ENCODE results near the gene PWWP2B. TPM values are rescaled to one million over a fixed set of nuclear protein-coding genes. Genes with fewer than 3 reads are reported as not detected.

The PWWP2B gene
- total and polyA plus RNA-seq, 2 of the 13 experiments (the other 11 are each of a cell fraction or from before 2014, with no cell fraction given): 2.3 to 4.7 TPM

DNA sequence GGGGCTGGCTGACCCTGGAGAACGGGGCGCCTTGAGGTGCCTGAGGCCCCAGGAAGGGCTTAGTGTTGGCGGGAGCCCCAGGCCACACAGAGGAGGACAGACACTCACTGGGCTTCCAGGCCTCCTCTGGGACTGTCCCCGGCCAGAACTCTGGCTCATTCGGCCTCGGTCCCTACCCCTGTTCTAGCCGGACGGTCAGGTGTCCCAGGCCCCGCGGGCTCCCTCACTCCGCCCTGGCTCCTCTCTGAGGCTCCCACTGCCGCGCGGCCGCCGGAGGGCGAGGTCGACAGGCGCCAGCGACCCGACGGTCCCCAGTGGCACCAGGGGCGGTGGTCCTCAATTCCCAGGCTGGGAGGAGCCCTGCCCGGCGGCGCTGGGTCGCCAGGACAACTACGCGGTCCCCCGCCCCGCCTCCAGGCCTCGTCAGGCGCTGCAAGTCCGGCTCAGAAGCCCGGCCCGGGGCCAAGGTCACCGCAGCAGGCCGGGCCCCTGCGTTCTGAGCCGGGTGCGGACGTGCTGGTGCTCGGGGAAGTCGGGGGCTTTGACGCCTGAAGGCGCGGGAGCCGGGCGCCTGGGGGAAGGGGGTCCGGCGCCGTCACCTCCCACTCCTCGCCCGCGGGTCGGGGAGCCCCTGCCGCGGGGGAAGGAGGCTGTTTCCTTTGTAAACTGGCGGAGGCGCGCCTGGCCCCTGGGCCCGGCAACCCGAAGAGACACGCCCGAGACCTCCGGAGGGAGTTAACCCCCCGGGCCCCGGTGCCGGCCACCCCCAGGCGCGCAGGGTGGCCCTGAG lies 1.1 kb upstream of the PWWP2B start (continued):
- TF ChIP-seq NFE2 (CRISPR knock-in tag; IDR thresholded peaks at IDR 0.05) (no peak), ZNF720 (CRISPR knock-in tag; IDR thresholded peaks at IDR 0.05) (no peak), TAF15 (IDR thresholded peaks at IDR 0.05; ENCODE audit: low read depth, low read length, poor library complexity, severe bottlenecking) (no peak), FOSL2 (CRISPR knock-in tag; IDR thresholded peaks at IDR 0.05) (0 out of 2 replicates have a peak, but pooled peaks have one; percentile 23), ZBTB3 (CRISPR knock-in tag; IDR thresholded peaks at IDR 0.05; ENCODE audit: borderline replicate concordance, low read depth) (no peak), NR2F6 (IDR thresholded peaks at IDR 0.05) (peak; percentile 19; the same call in 1 of the 2 replicates), NR2F6 (CRISPR knock-in tag; IDR thresholded peaks at IDR 0.05) (peak; percentile 81), STAT5B (CRISPR knock-in tag; IDR thresholded peaks at IDR 0.05) (no peak), ZNF543 (CRISPR knock-in tag; IDR thresholded peaks at IDR 0.05) (no peak)
- TF ChIP-seq, protein P1, sequence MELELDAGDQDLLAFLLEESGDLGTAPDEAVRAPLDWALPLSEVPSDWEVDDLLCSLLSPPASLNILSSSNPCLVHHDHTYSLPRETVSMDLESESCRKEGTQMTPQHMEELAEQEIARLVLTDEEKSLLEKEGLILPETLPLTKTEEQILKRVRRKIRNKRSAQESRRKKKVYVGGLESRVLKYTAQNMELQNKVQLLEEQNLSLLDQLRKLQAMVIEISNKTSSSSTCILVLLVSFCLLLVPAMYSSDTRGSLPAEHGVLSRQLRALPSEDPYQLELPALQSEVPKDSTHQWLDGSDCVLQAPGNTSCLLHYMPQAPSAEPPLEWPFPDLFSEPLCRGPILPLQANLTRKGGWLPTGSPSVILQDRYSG (CRISPR knock-in tag; IDR thresholded peaks at IDR 0.05): no peak
- TF ChIP-seq, protein P2, sequence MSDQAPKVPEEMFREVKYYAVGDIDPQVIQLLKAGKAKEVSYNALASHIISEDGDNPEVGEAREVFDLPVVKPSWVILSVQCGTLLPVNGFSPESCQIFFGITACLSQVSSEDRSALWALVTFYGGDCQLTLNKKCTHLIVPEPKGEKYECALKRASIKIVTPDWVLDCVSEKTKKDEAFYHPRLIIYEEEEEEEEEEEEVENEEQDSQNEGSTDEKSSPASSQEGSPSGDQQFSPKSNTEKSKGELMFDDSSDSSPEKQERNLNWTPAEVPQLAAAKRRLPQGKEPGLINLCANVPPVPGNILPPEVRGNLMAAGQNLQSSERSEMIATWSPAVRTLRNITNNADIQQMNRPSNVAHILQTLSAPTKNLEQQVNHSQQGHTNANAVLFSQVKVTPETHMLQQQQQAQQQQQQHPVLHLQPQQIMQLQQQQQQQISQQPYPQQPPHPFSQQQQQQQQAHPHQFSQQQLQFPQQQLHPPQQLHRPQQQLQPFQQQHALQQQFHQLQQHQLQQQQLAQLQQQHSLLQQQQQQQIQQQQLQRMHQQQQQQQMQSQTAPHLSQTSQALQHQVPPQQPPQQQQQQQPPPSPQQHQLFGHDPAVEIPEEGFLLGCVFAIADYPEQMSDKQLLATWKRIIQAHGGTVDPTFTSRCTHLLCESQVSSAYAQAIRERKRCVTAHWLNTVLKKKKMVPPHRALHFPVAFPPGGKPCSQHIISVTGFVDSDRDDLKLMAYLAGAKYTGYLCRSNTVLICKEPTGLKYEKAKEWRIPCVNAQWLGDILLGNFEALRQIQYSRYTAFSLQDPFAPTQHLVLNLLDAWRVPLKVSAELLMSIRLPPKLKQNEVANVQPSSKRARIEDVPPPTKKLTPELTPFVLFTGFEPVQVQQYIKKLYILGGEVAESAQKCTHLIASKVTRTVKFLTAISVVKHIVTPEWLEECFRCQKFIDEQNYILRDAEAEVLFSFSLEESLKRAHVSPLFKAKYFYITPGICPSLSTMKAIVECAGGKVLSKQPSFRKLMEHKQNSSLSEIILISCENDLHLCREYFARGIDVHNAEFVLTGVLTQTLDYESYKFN (CRISPR knock-in tag; conservative IDR thresholded peaks at IDR 0.05): peak; percentile 68
- TF ChIP-seq, protein P3, sequence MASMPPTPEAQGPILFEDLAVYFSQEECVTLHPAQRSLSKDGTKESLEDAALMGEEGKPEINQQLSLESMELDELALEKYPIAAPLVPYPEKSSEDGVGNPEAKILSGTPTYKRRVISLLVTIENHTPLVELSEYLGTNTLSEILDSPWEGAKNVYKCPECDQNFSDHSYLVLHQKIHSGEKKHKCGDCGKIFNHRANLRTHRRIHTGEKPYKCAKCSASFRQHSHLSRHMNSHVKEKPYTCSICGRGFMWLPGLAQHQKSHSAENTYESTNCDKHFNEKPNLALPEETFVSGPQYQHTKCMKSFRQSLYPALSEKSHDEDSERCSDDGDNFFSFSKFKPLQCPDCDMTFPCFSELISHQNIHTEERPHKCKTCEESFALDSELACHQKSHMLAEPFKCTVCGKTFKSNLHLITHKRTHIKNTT (CRISPR knock-in tag; IDR thresholded peaks at IDR 0.05): no peak
- TF ChIP-seq, protein P4, sequence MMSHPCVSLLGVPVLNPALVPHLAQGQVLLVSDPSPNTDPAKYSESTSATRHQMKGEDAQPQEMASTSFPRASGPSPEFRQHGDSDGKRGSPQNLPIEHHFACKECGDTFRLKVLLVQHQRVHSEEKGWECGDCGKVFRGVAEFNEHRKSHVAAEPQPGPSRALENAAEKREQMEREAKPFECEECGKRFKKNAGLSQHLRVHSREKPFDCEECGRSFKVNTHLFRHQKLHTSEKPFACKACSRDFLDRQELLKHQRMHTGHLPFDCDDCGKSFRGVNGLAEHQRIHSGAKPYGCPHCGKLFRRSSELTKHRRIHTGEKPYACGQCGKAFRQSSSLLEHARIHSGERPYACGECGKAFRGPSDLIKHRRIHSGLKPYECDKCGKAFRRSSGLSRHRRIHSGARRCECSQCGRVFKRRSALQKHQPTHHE (CRISPR knock-in tag; IDR thresholded peaks at IDR 0.05; ENCODE audit: borderline replicate concordance): peak; percentile 43; the same call in 1 of the 2 replicates
- TF ChIP-seq, protein P5, sequence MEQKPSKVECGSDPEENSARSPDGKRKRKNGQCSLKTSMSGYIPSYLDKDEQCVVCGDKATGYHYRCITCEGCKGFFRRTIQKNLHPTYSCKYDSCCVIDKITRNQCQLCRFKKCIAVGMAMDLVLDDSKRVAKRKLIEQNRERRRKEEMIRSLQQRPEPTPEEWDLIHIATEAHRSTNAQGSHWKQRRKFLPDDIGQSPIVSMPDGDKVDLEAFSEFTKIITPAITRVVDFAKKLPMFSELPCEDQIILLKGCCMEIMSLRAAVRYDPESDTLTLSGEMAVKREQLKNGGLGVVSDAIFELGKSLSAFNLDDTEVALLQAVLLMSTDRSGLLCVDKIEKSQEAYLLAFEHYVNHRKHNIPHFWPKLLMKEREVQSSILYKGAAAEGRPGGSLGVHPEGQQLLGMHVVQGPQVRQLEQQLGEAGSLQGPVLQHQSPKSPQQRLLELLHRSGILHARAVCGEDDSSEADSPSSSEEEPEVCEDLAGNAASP (CRISPR knock-in tag; IDR thresholded peaks at IDR 0.05; ENCODE audit: borderline replicate concordance): no peak; the same call in 1 of the 2 replicates
- TF ChIP-seq, protein P6, sequence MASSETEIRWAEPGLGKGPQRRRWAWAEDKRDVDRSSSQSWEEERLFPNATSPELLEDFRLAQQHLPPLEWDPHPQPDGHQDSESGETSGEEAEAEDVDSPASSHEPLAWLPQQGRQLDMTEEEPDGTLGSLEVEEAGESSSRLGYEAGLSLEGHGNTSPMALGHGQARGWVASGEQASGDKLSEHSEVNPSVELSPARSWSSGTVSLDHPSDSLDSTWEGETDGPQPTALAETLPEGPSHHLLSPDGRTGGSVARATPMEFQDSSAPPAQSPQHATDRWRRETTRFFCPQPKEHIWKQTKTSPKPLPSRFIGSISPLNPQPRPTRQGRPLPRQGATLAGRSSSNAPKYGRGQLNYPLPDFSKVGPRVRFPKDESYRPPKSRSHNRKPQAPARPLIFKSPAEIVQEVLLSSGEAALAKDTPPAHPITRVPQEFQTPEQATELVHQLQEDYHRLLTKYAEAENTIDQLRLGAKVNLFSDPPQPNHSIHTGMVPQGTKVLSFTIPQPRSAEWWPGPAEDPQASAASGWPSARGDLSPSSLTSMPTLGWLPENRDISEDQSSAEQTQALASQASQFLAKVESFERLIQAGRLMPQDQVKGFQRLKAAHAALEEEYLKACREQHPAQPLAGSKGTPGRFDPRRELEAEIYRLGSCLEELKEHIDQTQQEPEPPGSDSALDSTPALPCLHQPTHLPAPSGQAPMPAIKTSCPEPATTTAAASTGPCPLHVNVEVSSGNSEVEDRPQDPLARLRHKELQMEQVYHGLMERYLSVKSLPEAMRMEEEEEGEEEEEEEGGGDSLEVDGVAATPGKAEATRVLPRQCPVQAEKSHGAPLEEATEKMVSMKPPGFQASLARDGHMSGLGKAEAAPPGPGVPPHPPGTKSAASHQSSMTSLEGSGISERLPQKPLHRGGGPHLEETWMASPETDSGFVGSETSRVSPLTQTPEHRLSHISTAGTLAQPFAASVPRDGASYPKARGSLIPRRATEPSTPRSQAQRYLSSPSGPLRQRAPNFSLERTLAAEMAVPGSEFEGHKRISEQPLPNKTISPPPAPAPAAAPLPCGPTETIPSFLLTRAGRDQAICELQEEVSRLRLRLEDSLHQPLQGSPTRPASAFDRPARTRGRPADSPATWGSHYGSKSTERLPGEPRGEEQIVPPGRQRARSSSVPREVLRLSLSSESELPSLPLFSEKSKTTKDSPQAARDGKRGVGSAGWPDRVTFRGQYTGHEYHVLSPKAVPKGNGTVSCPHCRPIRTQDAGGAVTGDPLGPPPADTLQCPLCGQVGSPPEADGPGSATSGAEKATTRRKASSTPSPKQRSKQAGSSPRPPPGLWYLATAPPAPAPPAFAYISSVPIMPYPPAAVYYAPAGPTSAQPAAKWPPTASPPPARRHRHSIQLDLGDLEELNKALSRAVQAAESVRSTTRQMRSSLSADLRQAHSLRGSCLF (CRISPR knock-in tag; IDR thresholded peaks at IDR 0.05; ENCODE audit: borderline replicate concordance): 0 out of 2 replicates have a peak, but pooled peaks have one; percentile 35
